HG03432 (cell line): Measurements from ENCODE around the gene ANKRD6.
"Not testable (repeated sequence)": the region's sequence is repeated elsewhere in the genome, so short reads cannot be mapped to it uniquely, and the experiment has no call there.

ENCODE experiments used
- ATAC-seq: cut with Tn5 transposase; IDR thresholded peaks from one replicate; pipeline ENCODE4 v1.9.1; 2021; ENCODE audit warnings: mild to moderate bottlenecking, moderate library complexity; ENCODE audit not compliant: unreplicated experiment

Gene ANKRD6

GRCh38 chr6:89591745-89592144 is 158.8 kb downstream of the ANKRD6 start:
- no peak for ATAC-seq

- ATAC-seq, result peak; percentile 88
Measured at GRCh38 chr6:89596056-89596455, 163.1 kb downstream of the ANKRD6 start.

GRCh38 chr6:89596484-89596883 is 163.5 kb downstream of the ANKRD6 start:
- no peak for ATAC-seq

GRCh38 chr6:89597372-89597771 is 164.4 kb downstream of the ANKRD6 start:
- ATAC-seq, result no peak

GRCh38 chr6:89597988-89598387 is 165.0 kb downstream of the ANKRD6 start:
- ATAC-seq, result no peak

GRCh38 chr6:89599727-89600126 is 166.8 kb downstream of the ANKRD6 start:
- ATAC-seq, result no peak

GRCh38 chr6:89602166-89602565 is 169.2 kb downstream of the ANKRD6 start:
- no peak for ATAC-seq

GRCh38 chr6:89604653-89605052 is 171.7 kb downstream of the ANKRD6 start:
- no peak for ATAC-seq

- no peak for ATAC-seq
Measured at GRCh38 chr6:89605861-89606260, 172.9 kb downstream of the ANKRD6 start.

GRCh38 chr6:89610149-89610642 is 177.2 kb downstream of the ANKRD6 start:
- peak; percentile 85 for ATAC-seq

- ATAC-seq, result no peak
Measured at GRCh38 chr6:89611666-89612065, 178.7 kb downstream of the ANKRD6 start.

- no peak for ATAC-seq
Measured at GRCh38 chr6:89612121-89612520, 179.2 kb downstream of the ANKRD6 start.

- no peak for ATAC-seq
Measured at GRCh38 chr6:89613790-89614189, 180.8 kb downstream of the ANKRD6 start.

GRCh38 chr6:89615882-89616281 is 182.9 kb downstream of the ANKRD6 start:
- no peak for ATAC-seq

GRCh38 chr6:89616531-89616930 is 183.6 kb downstream of the ANKRD6 start:
- no peak for ATAC-seq

- ATAC-seq, result no peak
Measured at GRCh38 chr6:89618026-89618425, 185.1 kb downstream of the ANKRD6 start.

GRCh38 chr6:89619567-89619966 is 186.6 kb downstream of the ANKRD6 start:
- ATAC-seq, result no peak

- ATAC-seq, result no peak
Measured at GRCh38 chr6:89623749-89624148, 190.8 kb downstream of the ANKRD6 start.

- no peak for ATAC-seq
Measured at GRCh38 chr6:89630488-89630887, 197.5 kb downstream of the ANKRD6 start.

- ATAC-seq, result not testable (repeated sequence)
Measured at GRCh38 chr6:89636412-89636811, 203.5 kb downstream of the ANKRD6 start.

- ATAC-seq, result peak; percentile 2
Measured at GRCh38 chr6:89637960-89638319, 205.0 kb downstream of the ANKRD6 start.

- ATAC-seq, result peak; percentile 99
Measured at GRCh38 chr6:89638320-89639195, 205.6 kb downstream of the ANKRD6 start, which contains the start of gene LYRM2. TSS of gene LYRM2 (minus strand) at chr6:89638747. CDS start at chr6:89638716, 31 bp downstream.
